ENCODE data around the gene FER1L5.

FER1L5 gene

DNA sequence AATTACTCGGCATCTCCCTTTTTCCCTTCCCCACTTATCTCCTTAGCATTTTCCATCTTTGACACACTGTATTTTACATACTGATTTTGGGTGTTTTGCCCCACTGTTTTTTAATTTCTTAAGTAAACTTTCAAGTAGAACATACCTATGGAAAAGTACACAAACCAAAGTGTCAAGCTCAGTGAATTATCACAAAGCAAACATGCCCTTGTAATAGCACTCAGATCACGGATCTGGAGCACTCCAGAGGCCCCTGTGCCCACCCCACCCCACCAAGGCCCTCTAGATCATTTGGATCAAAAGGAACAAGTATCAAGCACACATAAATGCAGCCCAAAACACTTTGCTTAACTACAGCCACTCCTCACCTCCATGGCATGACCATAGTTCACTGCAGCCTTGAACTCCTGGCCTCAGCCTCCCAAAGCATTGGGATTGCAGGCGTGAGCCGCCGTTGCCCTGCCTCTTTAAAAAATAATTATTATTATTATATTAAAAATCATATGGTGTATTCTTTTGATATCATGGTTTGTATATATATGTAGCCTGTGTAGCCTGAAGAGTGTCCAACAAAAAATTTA lies 38.1 kb downstream of the FER1L5 start:
- DNase-seq (ENCODE audit: low read depth in 2 of 2): no peak

DNA sequence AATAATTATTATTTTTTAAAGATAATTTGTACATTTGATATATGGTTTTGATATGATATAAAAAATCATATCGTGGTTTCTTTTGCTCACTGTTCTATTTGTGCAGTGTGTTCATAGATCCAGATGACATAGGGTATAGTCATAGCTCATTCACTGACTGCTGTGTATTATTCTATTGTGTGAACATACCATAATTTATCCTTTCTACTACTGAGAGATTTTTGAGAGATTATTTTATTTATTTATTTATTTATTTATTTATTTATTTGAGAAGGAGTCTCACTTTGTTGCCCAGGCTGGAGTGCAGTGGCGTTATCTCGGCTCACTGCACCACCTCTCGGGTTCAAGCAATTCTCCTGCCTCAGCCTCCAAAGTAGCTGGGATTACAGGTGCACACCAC lies 39.0 kb downstream of the FER1L5 start:
- DNase-seq (ENCODE audit: low read depth in 2 of 2): no peak

DNA sequence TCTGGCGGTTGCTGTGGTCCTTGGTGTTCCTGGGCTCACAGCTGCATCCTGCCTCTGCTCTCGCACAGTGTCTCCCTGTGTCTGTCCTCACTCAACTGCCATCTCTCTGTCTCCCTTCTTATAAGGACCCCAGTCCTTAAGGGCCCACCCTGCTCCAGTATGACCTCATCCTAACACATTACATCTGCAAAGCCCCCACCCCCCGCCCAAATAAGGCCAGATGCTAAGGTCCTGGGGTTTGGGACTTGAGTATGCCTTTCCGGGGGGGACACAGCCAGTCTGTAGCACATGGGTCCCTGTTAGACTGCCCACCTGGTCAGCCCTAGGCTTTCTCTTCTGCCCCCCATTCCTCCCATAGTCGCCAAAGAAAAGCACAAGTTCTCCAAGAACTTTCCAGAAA lies 40.7 kb downstream of the FER1L5 start:
- no peak for DNase-seq (ENCODE audit: low read depth in 2 of 2)

DNA sequence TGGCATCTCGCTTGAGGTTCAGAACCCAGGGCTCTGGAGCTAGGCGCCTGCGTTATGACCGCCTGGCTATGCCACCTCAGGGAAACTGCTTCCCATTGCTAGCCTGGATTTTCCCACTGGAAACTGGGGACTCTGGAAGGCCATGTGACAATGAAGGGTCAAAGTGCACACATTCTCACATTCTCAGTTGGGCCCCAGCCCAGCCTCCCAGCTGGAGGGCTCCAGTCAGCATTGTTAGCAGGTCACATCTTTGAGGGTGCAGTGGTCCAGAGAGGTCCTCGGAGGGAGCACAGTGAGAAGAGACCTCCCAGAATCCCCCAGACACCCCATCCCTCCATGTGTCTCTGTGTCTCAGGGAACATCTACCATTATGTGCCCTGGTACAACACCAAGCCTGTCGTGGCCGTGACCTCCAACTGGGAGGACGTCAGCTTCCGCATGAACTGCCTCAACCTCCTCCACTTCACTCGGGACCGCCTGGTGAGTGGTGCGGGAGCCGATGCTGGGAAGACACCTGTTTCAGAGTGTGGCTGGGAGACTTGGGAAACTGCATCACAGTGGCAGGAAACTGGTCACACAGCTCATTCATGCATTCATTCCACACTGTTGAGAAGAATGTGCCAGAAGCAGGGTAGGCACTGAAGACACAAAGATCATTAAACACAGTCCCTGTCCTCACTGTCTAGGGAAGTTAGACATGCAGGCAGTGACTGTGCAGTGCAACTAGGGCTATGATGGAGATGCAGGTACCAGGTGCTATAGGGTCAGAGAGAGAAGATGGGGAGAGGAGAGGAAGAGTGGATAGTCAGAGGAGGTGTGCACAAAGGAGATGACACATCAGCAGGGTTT lies 41.6 kb downstream of the FER1L5 start:
- no peak for DNase-seq (ENCODE audit: low read depth in 2 of 2)

DNA sequence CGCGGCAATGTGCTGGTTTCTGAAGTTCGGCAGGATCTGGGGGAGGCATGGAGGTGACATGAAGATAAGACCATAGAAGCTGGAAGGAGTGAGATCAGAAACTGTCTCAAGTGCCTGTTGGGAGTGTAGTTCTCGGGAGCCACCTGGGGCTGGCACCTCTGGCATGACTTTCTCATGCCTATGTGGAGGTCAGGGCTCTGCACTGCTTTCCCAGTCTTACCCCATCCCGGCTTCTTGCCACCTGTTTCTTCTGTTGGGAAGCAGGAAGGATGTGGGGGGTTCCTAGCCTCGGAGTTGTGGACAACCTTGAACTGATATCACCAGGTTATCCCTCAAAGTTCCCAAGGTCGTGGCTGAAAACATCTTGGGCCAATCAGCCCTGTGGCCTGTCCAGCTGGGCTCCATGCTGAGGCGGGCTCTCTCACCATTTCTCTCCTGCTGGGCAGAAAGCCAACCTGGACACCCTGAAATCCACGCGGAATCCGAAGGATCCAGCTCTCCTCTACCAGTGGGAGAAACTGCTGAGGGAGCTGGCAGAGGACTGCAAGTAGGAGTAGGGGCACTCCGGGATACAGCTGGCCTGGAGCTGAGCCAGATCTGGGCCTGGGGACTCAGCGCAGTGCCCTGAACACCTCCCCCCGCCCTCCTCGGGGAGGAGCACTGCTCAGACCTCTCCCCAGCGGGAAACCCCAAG lies 42.5 kb downstream of the FER1L5 start:
- no peak for DNase-seq (ENCODE audit: low read depth in 2 of 2)

DNA sequence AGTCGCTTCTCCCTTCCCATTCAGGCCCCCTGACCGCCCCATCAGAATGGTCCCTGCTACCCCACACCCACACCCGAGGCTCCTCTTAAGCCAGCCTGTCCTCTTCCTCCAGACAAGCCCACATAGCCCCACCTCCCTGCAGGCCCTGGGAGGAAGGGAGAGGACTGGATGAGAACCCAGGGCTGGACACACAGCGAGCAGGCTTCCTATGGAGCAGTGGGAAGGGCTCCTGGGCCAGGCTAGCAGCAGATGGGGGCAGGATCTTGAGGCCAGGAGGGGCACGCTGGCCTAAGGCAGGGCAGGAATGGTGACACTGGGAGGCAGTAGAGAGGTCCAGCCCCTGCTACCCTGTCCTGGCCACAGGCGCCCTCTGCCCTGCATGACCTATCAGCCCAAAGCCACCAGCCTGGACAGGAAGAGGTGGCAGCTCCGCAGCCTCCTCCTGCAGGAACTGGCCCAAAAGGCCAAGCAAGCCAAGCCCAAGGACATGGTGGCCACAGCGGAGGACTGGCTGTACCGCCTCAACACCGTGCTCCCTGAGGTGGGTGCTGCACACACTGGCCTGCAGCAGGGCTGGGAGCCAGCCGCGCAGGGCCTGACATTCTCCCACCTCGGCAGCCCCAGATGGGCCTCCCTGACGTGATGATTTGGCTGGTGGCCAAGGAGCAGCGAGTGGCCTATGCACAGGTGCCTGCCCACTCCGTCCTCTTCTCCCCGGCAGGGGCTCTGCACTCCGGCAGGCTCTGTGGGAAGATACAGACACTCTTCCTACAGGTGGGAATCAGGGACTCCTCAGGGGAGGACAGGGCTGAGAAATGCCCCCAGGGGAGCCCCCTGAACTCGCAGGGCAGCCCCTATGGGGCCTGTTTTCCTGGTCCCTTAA lies 43.3 kb downstream of the FER1L5 start:
- DNase-seq (ENCODE audit: low read depth in 2 of 2): no peak

DNA sequence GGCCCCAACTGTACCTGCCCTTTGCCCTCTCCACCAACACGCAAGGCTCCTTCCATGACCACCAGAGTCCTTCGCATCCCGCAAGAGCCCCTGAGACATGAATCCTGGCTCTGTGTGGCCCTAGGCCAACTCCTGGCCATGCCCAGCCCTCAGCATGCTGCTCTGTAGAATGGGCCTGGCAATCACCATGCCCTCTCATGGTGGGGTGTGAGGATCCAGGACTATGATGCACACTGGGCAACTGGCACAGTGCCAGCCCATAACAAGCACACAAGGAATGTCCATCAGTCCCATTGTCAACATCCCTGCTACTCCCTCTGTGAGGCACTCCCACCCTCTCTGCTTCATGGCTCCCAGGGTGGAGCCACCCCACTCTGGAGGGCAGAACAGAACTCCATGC lies 44.7 kb downstream of the FER1L5 start:
- DNase-seq (ENCODE audit: low read depth in 2 of 2): no peak

DNA sequence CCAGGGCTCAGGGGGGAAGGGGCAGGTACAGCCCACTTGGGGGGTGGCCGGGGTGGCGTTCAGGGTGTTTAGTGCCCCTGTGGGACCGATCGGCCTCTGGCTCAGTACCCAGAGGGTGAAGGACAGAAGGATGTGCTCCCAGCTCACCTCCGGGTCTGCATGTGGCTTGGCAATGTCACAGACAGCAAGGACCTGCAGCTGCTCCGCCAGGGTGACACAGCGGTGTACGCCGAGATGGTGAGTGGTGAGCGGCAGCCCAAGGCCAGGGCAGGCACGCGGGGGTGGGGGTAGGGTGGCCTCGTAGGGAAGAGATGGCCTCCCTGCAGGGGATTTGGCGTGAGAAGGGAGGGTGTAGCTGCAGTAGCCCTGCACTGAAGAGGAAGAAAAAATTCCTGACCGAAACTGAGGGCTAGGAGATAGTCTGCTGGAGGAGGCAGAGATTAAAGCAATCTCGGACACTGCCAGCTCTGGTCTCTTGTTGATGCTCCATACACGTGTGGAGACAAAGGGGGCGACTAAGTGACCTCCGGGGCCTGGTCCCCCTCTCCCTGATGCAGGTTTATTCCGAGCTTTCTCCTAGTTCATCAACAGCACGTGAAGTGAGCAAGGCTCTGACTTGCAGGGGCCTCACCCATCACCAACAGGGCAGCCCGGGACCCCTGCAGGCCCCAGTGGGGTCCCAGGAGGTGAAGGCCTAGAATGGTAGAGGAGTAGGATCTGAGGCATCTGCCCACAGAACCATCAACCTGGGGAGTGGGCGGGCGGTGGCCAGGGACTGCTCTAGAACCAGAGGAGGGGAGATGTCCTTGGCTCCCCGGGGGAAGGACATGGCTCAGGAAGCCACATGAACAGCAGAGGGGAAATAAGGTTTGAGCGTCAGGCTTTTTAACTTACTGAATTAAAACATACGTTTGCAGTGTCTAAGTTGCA lies 45.4 kb downstream of the FER1L5 start:
- DNase-seq (ENCODE audit: low read depth in 2 of 2): no peak

DNA sequence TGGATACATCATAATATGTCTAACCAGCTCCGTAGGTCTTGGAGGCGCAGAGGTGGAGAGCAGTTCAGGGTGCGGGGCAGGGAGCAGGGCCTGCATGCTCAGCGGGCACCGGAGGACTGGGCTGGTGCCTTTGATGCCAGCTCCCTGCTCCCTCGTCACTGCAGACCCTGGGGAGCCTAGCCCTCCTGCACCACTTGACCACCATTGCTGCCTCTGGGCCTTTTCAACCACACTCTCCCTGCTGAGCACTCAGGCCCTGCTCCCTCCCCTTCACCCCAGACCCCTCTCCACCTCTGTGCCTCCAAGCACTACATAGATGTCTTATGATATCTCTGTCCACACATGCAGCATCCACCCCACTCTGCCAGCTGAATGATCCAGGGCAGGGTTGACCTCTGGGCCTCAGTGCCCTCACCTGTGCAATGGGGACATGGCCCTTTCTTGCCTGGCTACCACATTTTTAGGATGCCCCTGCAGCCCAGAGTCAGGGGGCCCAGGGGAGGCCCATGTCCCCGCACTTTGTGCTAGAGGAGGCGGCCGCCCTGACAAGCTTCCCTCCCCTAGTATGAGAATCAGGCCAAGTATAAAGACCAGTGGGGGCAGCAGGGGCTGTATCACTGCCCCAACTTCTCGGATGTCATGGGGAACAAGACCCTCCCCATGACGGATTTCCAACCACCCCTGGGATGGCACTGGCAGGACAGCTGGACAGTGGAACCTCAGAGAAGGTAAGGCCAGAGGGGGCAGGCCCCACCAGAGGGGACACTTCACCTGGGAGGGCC lies 46.3 kb downstream of the FER1L5 start:
- no peak for DNase-seq (ENCODE audit: low read depth in 2 of 2)

DNA sequence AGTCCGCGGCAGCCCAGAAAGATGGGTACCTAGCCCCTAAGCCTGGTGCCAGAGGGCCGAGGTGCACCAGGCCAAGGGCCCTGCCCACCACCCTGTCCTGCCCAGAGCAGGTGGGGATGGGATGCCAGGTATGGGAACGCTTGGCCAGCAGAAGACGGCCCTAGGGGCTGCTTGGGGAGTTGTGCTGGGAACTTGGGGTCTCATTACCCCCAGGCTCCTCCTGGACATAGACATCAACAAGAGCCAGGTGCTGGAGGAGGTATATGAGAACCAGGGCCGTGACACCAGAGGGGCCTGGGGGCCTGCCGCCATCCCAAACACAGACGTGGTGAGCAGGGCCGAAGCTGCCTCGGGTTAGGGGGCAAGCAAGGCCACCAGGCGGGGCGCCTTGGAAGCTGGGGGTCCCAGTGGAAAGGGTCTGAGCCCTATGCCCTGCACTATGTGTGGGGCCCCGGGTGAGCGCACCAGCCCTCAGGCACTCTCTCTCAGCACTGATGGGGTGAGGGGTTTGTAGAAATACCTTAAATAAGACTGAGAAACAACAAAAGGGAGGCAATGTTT lies 46.9 kb downstream of the FER1L5 start:
- DNase-seq (ENCODE audit: low read depth in 2 of 2): no peak

DNA sequence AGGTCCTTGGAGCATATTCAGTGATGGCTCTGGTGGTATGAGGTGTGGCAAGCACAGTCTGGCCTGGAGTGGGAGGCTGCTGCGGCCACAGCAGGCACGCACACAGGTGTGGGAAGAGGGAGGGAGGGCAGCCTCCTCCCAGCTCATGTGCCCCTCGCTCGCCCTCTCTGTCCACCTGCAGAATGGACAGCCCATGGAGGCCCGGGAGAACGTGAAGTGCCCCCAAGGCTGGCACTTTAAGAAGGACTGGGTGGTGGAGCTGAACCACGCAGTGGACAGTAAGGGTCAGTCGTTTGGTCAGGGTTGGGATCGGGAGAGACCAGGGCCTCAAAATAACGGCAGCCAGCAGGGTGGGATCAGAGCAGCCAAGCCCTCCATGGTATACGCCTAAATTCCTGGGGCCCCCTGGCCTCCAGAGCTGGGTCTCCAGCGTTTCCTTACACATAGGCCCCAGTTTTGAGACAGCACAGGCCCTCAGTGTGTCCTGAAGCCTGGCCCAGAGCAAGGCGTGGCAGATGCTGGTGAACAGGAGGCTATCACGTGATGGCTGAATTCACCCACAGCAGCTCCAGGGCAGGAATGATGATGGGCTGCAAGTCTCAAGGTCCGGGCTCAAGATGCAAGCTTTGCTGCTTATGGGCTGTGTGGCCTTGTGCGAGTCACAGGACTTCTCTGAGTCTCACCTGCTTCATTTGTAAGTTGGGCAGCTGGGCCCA lies 47.9 kb downstream of the FER1L5 start:
- no peak for DNase-seq (ENCODE audit: low read depth in 2 of 2)

DNA sequence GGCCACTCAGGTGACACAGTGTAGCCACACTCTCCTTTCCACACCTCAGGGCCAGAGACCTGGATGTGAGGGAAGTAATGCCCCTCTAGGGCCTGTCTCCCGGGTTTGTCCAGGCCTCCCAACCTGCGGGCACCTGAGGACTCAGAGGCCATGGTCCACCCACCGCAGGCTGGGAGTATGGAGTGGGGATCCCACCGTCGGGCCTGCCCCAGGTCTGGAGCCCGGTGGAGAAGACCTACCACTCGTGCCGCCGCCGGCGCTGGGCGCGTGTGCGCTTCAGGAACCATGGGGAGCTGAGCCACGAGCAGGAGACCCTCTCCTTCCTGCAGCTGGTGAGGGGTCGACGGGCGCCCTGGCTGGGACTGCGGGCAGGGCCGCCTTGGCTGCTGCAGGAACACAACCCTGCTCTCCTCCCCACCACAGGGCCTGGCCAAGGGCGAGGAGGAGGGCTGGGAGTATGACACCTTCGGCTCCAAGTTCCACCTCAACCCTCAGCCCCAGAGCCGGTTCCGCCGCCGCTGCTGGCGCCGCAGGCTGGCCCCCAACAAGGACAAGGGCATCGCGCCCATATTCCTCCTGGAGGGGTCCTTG lies 48.6 kb downstream of the FER1L5 start:
- DNase-seq (ENCODE audit: low read depth in 2 of 2): no peak

DNA sequence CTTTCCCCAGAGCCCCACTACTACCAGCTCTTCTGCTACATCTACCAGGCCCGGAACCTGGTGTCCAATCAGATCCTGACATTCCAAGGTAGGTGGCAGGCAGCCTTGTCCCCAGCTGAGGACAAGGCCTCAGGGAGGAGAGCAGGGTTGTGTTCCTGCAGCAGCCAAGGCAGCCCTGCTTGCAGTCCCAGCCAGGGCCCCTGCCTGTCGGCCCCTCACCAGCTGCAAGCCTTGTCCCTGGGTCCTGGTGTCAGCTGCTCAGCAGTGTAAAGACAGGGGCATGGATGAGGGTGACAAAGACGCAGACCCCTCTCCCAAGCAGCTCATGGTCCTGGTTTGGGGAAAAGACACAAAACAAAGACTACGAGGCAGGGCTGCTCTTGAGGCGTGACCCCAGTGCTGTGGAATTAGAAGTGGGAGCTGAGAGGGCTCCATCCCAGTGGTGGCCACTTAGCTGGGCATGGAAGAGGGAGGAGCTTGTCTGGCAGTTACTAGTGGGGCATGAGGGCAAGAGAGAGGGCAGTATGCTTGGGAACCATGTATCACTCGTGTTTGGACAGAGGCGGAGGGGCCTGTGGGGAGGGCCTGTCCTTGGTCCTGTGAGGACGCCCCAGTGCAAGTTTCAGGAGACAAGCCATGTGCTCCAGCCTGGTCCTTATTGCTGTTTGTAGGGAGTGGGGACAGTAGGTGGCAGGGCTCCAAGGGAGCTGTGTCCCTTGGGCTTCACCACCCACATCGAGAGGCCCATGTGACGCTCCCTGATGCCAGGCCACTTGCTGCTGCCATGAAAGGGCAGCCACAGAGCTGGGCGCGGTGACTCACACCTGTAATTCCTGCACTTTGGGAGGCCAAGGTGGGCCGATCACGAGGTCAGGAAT lies 49.8 kb downstream of the FER1L5 start:
- DNase-seq (ENCODE audit: low read depth in 2 of 2): no peak

DNA sequence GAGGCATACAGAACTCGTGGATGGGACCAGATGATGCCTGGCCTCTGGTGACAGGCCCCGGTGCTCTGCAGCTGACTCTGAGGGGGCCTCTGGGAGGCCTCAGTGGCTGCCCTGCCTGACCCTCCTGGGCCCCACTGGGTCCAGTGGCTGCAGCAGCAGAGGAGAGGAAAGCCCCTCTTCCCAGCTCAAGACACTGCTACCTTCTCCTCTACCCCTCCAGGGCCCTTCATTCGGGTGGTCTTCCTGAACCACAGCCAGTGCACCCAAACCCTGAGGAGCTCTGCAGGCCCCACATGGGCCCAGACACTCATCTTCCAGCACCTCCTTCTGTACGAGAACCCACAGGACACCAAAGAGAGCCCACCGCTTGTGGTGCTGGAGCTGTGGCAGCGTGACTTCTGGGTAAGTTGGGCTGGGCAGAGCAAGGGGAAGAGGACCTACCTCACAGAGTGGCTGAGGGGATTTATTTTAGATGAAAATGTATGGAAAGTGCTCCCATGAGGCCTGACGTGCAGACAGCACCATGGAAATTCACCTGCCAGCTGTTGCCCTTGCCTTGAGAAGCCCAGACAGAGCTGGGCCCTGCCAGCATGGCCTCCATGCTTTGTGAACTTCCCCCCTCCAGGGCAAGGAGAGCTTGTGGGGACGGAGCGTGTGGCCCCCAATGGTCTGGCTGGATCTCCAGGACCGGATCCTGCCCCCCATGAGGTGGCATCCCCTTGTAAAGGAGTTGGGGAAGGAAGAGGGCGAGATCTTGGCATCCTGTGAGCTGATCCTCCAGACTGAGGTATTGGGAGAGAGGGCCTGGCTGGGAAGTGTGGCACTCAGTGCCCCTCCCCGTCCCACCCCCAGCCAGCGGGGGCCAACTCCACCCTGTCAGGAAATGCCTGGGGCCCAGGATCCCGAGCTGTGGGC lies 51.0 kb downstream of the FER1L5 start:
- DNase-seq (ENCODE audit: low read depth in 2 of 2): no peak

DNA sequence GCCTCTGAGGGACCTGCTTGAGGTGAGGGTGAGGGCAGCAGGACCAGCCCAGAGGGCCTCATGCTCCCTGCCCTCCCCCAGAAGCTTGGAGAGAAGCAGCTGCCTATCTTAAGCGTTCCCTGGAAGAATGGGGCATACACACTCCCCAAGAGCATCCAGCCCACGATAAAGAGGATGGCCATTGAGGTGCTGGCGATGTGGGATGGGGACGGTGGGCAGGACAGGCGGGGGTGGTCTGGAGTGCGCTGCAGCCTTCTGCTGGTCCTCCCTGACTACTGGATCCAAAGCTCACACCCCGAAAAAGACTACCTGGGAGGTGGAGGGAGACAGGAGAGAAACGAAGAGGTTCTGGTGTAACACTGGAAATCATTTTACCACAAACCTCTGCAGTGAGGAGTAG lies 51.7 kb downstream of the FER1L5 start:
- no peak for DNase-seq (ENCODE audit: low read depth in 2 of 2)

DNA sequence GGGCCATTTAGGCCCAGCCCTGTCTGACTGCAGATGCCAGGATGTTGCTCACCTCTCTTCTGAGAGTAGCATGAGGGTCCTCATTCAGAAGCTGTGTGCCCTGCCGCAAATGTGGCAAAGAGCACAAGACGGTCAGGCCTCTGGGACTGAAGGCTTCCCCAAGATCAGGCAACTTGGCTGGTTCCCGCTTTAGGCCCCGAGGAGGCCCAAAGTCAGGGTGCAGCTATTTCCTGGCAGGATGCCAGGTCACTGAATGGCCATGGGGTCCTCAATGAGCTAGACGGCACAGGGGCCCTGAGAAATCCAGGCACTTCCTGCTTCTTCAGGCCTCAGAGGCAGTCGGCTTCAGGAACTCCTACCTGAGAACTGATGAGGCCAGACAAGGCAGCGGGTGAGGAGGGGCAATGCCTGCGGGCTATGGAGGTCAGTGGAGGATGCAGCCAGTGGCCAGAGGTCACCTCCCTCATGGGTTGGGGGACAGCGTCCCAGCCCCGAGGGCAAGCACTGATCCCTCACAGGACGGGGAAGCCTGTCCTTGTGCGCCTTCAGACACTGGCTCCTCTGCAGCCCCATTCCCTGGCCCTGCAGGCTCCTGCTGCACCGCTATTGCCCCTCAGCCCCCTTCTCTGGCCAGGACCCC lies 52.4 kb downstream of the FER1L5 start:
- no peak for DNase-seq (ENCODE audit: low read depth in 2 of 2)
